RWPE2 (cell line): ENCODE measurements around the gene FOSB.

Source experiments
- ATAC-seq: fragments of 200-7000 bp; cut with Tn5 transposase; 3 replicates; pipeline ENCODE4 v1.9.1; 2021; ENCODE audit warnings: low read depth
- DNase-seq: peaks from one replicate; pipeline ENCODE4 v3.0.0-alpha.2; 2020; ENCODE audit warnings: low spot score
- H3K27ac ChIP-seq: fragments of 450-650 bp; 2 replicates; pipeline ENCODE4 v1.5.1; 2017; ENCODE audit warnings: mild to moderate bottlenecking; ENCODE audit not compliant: poor library complexity, severe bottlenecking
- H3K27me3 ChIP-seq: fragments of 250-450 bp; sonication (Bioruptor Pico); 2 replicates; pipeline ENCODE4 v1.5.1; 2021; ENCODE audit warnings: mild to moderate bottlenecking, moderate library complexity; ENCODE audit not compliant: insufficient read depth, poor library complexity, severe bottlenecking
- H3K36me3 ChIP-seq: fragments of 250-450 bp; sonication (Bioruptor Pico); 2 replicates; pipeline ENCODE4 v1.5.1; 2020; ENCODE audit warnings: low read depth, mild to moderate bottlenecking, moderate library complexity
- H3K4me1 ChIP-seq: fragments of 250-450 bp; sonication (Bioruptor Pico); 2 replicates; pipeline ENCODE4 v1.5.1; 2021; ENCODE audit warnings: mild to moderate bottlenecking, moderate library complexity; ENCODE audit not compliant: insufficient read depth, poor library complexity, severe bottlenecking
- H3K4me3 ChIP-seq: fragments of 250-450 bp; sonication (Bioruptor Pico); 2 replicates; pipeline ENCODE4 v1.5.1; 2021; ENCODE audit warnings: mild to moderate bottlenecking, moderate library complexity; ENCODE audit not compliant: severe bottlenecking
- H3K9me3 ChIP-seq: fragments of 250-450 bp; sonication (Bioruptor Pico); 2 replicates; pipeline ENCODE4 v1.5.1; 2021; ENCODE audit warnings: mild to moderate bottlenecking, moderate library complexity; ENCODE audit not compliant: severe bottlenecking
- CTCF ChIP-seq: fragments of 450-650 bp; IDR thresholded peaks from one replicate; pipeline ENCODE4 v1.5.1; 2017; ENCODE audit warnings: mild to moderate bottlenecking, moderate library complexity; ENCODE audit not compliant: poor library complexity, severe bottlenecking

Gene FOSB

GRCh38 chr19:45457776-45458175 is 10.0 kb upstream of the FOSB start:
- Histone ChIP-seq H3K36me3 (no peaks in the 10 kb centered on the region), H3K4me1 (peaks cover 12% of the 10 kb centered on the region), H3K9me3 (no peaks in the 10 kb centered on the region), H3K27ac (no peak overlapping the region), H3K27me3 (no peaks in the 10 kb centered on the region), H3K4me3 (no peak overlapping the region)
- no peak for DNase-seq
- no peak for TF ChIP-seq CTCF
- ATAC-seq: no peak

GRCh38 chr19:45460807-45461347 is 6.9 kb upstream of the FOSB start:
- TF ChIP-seq CTCF: no peak
- Histone ChIP-seq H3K27me3 (no peaks in the 10 kb centered on the region), H3K27ac (no peak overlapping the region), H3K4me1 (peaks cover 5% of the 10 kb centered on the region), H3K36me3 (no peaks in the 10 kb centered on the region), H3K4me3 (no peak overlapping the region), H3K9me3 (no peaks in the 10 kb centered on the region)
- DNase-seq: no peak
- no peak for ATAC-seq

- H3K27ac ChIP-seq: no peak overlapping the region
- H3K27me3 ChIP-seq: no peaks in the 10 kb centered on the region
- TF ChIP-seq CTCF: no peak
- no peaks in the 10 kb centered on the region for H3K4me1 ChIP-seq
- H3K9me3 ChIP-seq: no peaks in the 10 kb centered on the region
- DNase-seq (no peak), ATAC-seq (no peak)
- no peaks in the 10 kb centered on the region for H3K36me3 ChIP-seq
- no peak overlapping the region for H3K4me3 ChIP-seq
Observed at GRCh38 chr19:45462174-45462573, 5.6 kb upstream of the FOSB start.

GRCh38 chr19:45463241-45463640 is 4.6 kb upstream of the FOSB start:
- DNase-seq (no peak), ATAC-seq (no peak)
- H3K36me3 ChIP-seq: no peaks in the 10 kb centered on the region
- TF ChIP-seq CTCF: no peak
- no peak overlapping the region for H3K27ac ChIP-seq
- H3K4me3 ChIP-seq: no peak overlapping the region
- H3K4me1 ChIP-seq: no peaks in the 10 kb centered on the region
- H3K9me3 ChIP-seq: no peaks in the 10 kb centered on the region
- H3K27me3 ChIP-seq: no peaks in the 10 kb centered on the region

GRCh38 chr19:45464274-45464673 is 3.5 kb upstream of the FOSB start:
- ATAC-seq (no peak), DNase-seq (no peak)
- TF ChIP-seq CTCF: no peak
- H3K4me1 ChIP-seq: no peaks in the 10 kb centered on the region
- H3K9me3 ChIP-seq: no peaks in the 10 kb centered on the region
- no peaks in the 10 kb centered on the region for H3K27me3 ChIP-seq
- H3K36me3 ChIP-seq: no peaks in the 10 kb centered on the region
- no peak overlapping the region for H3K27ac ChIP-seq
- H3K4me3 ChIP-seq: no peak overlapping the region
